Retinal pigment epithelial cell (primary cell): Measurements from ENCODE around the gene CIB4.

Source experiments
- DNase-seq: peaks from one replicate; pipeline ENCODE4 v3.0.0-alpha.2; 2010; ENCODE audit warnings: low read depth
- H3K4me3 ChIP-seq: 2 replicates; pipeline ENCODE4 v1.5.1; 2011; ENCODE audit warnings: mild to moderate bottlenecking, low read length, control low read depth, moderate library complexity
- TF ChIP-seq, protein P1 (sequence below): conservative IDR thresholded peaks from 2 replicates; pipeline ENCODE4 v1.5.1; 2011; ENCODE audit warnings: low read depth, low read length, control low read depth, inconsistent platforms

The CIB4 gene

DNA sequence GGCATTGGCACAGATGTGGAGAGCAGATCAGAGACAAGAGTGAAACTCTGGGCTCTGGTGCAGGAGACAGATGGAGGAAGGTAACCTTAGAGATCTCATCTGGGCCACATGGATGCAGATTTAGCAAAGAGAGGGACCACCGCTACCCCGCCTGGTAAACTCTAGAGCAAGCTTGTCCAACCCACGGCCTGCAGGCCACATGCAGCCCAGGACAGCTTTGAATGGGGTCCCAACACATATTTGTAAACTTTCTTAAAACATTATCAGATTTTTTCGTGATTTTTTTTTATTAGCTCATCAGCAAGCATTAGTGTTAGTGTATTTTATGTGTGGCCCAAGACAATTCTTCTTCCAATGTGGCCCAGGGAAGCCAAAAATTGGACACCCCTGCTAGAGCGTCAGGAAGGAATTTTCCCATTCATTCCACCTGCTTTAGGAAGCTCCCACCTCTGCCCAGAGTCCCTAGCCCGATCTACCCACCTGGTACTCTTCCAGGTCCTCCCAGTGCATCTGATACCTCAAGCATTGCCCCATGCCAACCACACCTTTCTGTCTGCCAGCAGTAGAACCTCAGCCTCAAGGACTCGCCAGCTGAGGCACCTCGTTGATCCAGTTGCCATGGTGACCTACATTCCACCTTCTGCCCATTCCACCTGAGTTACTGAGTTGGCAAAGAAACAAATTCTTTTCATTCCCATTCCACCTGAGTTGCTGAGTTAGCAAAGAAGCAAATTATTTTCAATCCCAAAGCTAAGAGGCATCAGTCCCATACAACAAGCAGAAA lies at the start of gene CIB4:
TSS of gene CIB4 (minus strand) at position 586 of the 784 bp plus-strand sequence. CDS start at position 534, 52 bp downstream.
- no peak within 1 kb of the TSS for H3K4me3 ChIP-seq
- TF ChIP-seq, protein P1, sequence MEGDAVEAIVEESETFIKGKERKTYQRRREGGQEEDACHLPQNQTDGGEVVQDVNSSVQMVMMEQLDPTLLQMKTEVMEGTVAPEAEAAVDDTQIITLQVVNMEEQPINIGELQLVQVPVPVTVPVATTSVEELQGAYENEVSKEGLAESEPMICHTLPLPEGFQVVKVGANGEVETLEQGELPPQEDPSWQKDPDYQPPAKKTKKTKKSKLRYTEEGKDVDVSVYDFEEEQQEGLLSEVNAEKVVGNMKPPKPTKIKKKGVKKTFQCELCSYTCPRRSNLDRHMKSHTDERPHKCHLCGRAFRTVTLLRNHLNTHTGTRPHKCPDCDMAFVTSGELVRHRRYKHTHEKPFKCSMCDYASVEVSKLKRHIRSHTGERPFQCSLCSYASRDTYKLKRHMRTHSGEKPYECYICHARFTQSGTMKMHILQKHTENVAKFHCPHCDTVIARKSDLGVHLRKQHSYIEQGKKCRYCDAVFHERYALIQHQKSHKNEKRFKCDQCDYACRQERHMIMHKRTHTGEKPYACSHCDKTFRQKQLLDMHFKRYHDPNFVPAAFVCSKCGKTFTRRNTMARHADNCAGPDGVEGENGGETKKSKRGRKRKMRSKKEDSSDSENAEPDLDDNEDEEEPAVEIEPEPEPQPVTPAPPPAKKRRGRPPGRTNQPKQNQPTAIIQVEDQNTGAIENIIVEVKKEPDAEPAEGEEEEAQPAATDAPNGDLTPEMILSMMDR, result no peak
- no peak for DNase-seq

DNA sequence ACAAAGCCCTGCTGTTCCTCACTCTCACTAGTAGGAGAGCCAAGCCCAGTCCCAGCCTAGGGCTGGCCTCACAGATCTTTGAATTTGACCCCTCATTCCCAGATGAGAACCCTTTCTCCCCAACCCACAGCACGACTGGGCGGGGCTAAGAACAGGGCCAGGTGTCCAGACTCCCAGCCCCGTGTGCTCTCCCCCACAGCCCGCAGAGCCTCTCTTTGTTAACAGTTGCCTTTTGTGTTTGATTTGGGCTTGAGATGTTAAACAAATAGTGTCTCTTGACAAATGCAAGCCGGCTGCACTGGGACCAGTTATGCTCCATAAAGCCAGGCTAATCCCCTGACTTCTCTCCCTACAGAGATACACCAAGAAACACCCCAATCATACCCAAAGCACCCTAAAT lies 46.6 kb upstream of the CIB4 start:
- TF ChIP-seq, protein P1, result no peak
- H3K4me3 ChIP-seq, result no peak overlapping the region
- no peak for DNase-seq

DNA sequence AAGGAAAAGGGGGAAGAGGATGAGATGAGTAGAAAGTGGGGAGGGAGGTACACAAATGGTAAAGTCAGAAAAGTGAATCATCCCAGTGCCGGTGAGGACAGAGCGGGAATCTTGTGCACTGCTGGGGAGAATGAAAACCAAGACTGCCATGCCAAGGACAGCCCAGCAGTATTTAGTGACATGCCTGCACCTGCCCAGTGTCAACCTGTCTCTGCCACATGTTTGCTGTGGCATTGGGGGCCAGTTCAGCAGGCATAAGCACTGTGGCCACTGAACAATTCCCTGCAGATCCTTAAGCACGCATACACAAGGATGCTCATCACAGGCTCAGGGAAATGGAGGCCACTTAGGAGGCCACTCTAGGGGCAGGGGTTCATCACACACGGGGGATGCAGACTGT lies 46.2 kb upstream of the CIB4 start:
- TF ChIP-seq, protein P1, result no peak
- H3K4me3 ChIP-seq, result no peak overlapping the region
- no peak for DNase-seq

DNA sequence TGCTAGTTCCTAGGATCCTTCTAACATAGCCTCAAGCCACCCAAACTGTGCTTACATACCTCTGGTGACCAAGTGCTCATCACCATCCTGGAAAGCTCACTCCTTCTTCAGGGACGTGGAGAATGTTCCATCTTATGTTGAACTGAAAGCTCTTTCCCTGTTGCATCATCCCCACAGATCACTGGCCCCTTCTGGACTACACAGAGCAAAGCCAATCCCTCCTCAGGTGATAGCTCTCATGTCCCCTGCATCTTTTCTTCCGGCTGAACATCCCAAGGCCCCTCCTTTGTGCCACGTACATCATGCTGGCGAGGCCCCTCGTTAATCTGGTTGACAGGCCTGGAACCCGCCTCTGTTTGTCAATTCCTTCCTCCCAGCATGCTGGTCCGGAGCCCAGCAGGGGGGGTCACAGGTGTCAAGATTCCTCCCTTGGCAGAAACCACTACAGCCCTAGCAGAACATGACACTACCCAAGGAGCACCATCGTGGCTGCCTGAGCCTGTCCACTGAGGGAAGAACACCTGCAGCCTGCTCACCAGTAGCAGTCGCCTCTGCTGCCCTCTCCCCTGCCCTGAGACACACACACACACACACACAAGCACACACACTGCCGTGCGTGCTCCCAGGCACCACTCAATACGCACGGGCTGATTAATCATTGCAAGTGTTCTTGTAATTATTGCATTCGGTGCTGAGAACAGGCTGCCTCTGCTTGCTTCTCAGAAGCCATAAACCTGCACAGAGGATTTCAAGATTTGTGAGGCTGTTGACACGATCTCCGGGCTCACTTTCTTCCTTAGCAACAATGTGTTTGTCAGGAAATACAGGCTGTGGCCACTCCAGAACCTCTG lies 45.0 kb upstream of the CIB4 start:
- no peak for DNase-seq
- H3K4me3 ChIP-seq, result no peak overlapping the region
- TF ChIP-seq, protein P1, result no peak

DNA sequence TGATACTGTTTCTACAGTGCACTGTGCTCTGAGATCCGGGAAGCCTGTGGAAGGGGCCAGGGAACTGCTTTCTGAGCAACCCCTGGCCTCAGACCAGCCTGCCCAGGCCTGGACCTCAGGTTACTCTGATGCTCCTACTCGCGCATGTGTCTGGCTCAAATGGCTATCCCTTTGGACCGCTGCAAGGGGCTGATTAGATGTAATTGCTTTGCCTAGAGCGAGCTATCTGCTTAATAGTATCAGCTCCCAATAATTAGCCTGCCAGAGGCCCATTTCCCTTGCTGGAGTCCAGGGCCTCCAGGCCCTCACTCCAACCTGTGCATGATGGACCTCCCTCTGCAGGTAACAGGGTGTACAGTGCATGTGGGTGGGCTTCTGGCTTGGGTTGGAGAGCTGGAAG lies 44.2 kb upstream of the CIB4 start:
- DNase-seq, result no peak
- TF ChIP-seq, protein P1, result no peak

DNA sequence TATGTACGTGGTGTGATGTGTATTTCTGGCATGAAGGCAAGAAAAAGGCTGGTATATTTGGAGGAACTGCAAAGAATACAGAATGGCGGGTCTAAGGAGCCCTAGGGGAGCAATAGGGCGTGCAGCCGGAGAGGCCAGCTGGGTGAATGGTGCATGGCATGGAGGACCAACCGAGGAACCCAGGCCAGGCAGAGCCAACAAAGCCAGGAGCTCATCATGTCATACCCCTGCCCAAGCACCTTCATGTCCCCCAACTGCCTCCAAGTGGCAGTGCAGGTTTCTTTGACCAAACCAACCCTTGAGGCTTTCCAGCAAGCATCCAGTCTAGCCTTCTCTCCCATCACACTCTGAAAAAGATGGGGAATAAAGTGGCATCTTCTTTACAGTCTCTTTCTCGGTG lies 42.4 kb upstream of the CIB4 start:
- TF ChIP-seq, protein P1, result no peak
- no peak for DNase-seq
- H3K4me3 ChIP-seq, result no peak overlapping the region

More for the DNA sequence above, 44.2 kb upstream of the CIB4 start:
- no peak overlapping the region for H3K4me3 ChIP-seq
